ENCODE data around the gene CFAP46. TPM values are rescaled to one million over a fixed set of nuclear protein-coding genes. Genes with fewer than 3 reads are reported as not detected.

The CFAP46 gene
- total RNA-seq, 2 experiments from 2014 or later: 1.1 to 1.5 TPM

DNA sequence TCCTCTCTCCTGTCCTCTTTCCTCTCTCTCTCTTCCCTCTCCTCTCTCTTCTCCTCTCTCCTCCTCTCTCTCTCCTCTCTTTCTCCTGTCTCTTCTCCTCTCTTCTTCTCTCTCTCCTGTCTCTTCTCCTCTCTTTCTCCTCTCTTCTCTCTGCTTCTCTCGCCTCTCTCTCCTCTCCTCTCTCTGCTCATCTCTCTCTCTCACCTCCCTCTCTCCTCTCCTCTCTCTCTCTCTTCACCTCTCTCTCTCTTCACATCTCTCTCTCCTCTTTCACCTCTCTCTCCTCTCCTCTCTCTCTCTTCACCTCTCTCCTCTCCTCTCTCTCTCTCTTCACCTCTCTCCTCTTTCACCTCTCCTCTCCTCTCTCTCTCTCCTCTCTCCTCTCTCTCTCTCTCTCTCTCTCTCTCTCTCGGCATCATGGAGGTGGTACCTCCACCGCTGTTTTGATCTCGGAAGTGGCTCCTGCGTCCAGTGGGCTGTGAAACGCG is 30.1 kb downstream of the CFAP46 start:
- Mint-ChIP-seq H3K4me1 (peaks cover 2% of the 10 kb centered on the region), H3K27ac (no peak overlapping the region), H3K27me3 (peaks cover under 1% of the 10 kb centered on the region), H3K36me3 (no peaks in the 10 kb centered on the region), H3K4me3 (no peak overlapping the region), H3K9me3 (no peaks in the 10 kb centered on the region)
- no peak for DNase-seq

DNA sequence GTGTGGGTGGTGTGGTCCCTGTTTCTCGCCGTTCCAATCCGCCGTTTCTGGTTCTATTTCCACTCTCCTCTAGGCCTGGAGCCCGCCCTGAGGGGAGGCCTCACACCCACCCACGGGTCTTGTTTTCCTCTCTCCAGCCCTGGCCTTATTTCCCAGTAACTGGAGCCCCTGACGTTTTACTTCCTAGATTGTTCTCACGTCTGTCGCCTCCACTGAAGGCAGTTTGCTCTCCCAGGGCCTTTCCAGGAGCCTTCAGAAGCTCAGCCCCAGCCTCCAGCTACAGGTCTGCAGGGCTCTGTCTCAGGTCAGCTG is 30.6 kb downstream of the CFAP46 start:
- no peaks in the 10 kb centered on the region for H3K9me3 Mint-ChIP-seq
- no peak overlapping the region for H3K27ac Mint-ChIP-seq
- peaks cover 2% of the 10 kb centered on the region for H3K4me1 Mint-ChIP-seq
- H3K27me3 Mint-ChIP-seq: peaks cover 4% of the 10 kb centered on the region
- H3K4me3 Mint-ChIP-seq: no peak overlapping the region
- no peaks in the 10 kb centered on the region for H3K36me3 Mint-ChIP-seq
- DNase-seq: no peak

DNA sequence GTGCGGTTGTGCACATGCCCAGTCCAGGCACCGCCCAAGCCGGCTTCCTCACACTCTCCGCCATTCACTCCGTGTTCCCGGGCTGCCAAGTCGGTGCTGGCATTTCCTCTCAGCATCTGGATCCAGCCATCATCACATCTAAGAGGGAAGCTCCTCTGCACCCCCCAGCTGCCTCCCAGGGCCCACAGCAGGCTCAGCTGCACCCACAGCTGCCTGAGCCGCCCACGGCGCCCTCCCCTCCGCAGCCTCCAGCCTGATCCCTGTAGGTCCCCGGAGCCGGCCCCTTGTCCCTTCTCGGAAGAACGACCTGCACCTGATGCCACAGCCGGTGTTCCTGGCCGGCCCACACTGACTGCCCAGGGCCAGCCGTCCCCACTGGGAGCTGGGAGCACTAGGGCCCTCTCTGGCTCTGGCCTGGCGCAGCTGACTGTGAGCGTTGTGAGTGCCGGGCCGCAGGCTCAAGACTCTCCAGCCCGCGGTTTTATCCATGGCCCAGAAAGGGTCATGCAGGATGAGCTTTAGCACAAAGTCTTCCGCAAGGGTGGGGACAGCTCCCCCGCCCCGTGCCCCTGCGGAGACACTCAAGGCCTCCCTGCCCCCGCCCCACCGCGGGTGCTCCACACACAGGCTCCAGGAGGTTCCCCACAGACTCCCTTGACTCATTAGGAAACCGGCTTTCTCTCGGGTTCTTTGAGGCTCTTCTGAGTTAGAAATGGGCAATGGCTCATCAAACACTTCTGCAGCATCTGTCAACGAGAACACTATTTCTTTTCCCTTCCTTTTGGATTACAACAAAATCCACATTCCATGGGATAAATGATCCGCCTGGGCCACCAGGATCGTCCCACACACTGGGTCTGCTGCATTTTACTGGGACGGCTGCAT is 31.2 kb downstream of the CFAP46 start:
- no peak for DNase-seq
- no peak overlapping the region for H3K4me3 Mint-ChIP-seq
- peaks cover 2% of the 10 kb centered on the region for H3K4me1 Mint-ChIP-seq
- H3K9me3 Mint-ChIP-seq: no peaks in the 10 kb centered on the region
- H3K36me3 Mint-ChIP-seq: no peaks in the 10 kb centered on the region
- no peak overlapping the region for H3K27ac Mint-ChIP-seq
- H3K27me3 Mint-ChIP-seq: peaks cover 4% of the 10 kb centered on the region

DNA sequence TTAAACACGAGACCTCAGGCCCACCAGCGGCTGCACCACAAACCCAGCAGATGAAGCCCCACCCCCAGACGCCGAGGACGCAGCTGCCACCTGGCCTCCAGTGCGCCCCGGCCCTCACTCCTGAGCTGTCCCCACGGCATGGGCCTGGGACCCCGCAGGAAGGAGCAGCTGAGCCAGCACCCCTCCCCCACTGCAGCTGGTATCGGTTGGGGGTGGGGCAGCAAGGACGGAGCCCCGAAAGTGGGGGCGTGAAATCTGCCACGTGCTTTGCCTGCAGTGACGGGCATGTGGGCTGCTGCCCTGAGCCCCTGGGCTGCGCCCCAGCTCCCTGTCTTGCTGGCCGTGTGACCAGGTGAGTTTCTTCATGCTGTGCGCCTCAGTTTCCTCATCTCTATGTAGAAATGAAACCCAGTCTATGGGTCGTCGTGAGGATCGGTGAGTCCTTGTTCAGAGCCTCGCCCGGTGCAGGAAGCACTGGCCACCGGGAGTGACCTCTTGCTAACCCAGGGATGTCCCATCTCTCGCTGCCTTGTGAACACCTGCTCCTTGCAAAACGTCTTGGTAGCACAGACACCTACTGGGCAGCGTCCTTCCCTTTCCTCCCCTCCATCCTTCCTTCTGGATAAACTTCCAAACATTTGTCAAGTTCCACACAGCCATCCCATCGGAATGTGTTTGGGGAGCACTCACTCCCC is 32.0 kb downstream of the CFAP46 start:
- Mint-ChIP-seq H3K27me3 (peaks cover 4% of the 10 kb centered on the region), H3K4me1 (peaks cover 6% of the 10 kb centered on the region), H3K36me3 (no peaks in the 10 kb centered on the region), H3K27ac (no peak overlapping the region), H3K9me3 (no peaks in the 10 kb centered on the region), H3K4me3 (no peak overlapping the region)
- DNase-seq: no peak

DNA sequence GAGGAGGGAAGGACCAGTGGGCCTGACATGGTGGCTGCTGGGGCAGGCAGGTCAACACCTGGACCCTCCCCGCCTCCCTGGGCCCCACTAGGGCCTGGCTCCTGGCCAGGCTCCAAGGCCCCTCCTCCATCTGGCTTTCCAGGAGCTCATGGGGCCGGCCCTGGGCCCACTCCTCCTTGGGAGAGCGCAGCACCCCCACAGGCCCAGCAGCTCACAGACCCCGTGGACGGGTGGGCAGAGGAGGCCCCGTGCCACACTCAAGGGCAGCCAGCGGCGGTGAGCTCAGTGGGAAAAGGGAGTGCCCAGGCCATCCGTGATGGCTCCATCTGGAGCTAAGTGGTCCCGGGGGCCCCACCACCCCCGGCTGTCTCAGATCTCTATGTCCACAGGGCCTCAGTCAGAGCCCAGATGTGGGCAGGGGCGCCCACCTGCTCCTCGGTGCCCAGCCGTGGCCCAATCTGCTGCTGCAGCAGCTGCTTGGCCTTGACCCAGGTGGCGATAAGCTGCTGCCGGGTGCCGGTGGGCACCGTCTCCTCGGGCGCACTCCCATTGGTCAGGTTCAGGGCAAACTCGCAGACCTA is 32.8 kb downstream of the CFAP46 start:
- Mint-ChIP-seq H3K27ac (no peak overlapping the region), H3K9me3 (no peaks in the 10 kb centered on the region), H3K27me3 (peaks cover 4% of the 10 kb centered on the region), H3K4me3 (no peak overlapping the region), H3K4me1 (peaks cover 13% of the 10 kb centered on the region), H3K36me3 (no peaks in the 10 kb centered on the region)
- no peak for DNase-seq

DNA sequence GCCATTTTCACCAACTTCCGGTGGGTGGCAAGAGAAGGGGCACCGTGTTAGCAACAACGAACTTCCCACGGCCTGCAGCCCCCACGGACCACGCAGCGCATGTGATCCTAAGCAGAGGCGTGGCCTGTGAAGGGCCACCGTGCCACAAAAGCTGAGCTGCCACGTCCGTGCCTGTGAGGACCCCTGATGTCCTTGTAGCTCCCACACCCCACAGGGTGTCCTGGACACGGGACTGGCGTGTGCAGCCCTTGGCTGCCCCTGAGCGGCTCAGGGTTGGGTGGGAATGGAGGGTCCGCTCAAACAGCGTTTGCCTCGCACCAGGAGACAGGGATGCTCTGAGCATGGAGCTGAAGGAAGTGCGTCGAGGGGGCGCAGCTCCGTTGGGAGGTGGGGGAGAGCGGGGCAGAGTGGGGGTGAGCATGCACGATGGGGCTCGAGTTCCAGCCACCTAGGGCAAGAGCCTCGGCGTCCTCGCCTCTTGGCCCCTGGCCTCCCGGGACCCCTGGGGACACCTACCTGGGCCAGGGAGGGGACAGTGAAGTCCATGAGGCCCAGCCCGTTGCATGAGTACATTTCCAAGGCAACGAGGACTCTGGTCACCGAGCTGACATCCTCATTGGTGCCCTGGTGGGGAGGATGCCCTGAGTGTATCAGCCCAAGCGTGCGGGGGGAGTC is 33.6 kb downstream of the CFAP46 start:
- Mint-ChIP-seq H3K27me3 (peaks cover 4% of the 10 kb centered on the region), H3K4me1 (peaks cover 18% of the 10 kb centered on the region), H3K4me3 (no peak overlapping the region), H3K9me3 (no peaks in the 10 kb centered on the region), H3K36me3 (no peaks in the 10 kb centered on the region), H3K27ac (no peak overlapping the region)
- no peak for DNase-seq

DNA sequence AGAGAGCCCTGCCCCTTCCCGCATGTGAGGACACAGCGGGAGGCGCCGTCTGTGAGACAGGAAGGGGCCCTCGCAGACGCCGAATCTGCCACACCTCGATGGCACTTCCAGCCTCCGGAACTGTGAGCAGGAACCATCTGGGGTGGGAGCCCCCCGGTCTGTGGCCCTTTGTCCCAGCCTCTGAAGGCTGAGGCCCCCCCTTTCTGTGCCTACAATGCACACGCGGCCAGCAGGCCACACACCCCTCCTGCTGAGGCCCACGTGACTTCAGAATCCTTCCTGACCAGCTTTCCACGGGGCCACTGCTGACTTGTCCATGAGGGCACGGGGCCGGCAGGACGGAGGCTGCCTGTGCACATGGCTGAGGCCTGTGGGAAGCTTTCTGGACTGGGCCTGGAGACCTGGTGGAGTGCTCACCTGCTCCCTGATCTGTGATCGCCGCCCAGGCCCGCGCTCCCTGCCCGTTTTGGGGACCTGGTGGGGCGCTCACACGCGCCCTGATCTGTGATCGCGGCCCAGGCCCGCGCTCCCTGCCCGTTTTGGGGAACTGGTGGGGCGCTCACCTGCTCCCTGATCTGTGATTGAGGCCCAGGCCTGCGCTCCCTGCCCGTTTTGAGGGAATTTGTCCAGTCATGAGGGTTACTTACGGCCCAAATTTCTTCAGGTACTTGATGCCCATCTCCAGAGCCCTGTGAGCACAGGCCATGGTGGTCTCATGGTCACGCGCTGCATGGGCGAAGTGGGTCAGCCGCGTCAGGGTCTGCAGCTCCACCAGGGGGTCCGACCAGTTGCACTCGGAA is 34.3 kb downstream of the CFAP46 start:
- H3K4me3 Mint-ChIP-seq: no peak overlapping the region
- DNase-seq: no peak
- no peaks in the 10 kb centered on the region for H3K36me3 Mint-ChIP-seq
- no peaks in the 10 kb centered on the region for H3K9me3 Mint-ChIP-seq
- H3K4me1 Mint-ChIP-seq: peaks cover 18% of the 10 kb centered on the region
- H3K27ac Mint-ChIP-seq: no peak overlapping the region
- peaks cover 9% of the 10 kb centered on the region for H3K27me3 Mint-ChIP-seq

DNA sequence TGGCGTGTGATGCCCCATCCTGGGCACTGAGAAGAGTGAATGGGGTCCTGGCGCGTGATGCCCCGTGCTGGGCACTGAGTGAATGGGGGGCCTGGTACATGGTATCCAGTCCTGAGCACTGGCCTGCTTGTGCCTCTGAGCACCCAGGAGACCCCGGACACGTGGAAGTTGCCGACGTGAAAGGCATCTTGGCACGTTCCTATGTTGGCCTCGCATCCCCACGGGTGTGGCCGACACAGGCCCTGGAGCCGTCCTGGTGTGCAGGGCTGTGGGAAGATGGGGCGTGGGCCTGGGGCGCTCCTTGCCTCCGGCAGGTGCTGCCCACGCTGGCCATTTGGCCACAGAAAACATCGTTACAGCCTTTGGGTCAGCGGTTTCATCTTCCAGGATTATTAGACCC is 35.5 kb downstream of the CFAP46 start:
- Mint-ChIP-seq H3K27me3 (peaks cover 15% of the 10 kb centered on the region), H3K27ac (no peak overlapping the region), H3K36me3 (no peaks in the 10 kb centered on the region), H3K9me3 (no peaks in the 10 kb centered on the region), H3K4me1 (peaks cover 18% of the 10 kb centered on the region), H3K4me3 (no peak overlapping the region)
- no peak for DNase-seq

DNA sequence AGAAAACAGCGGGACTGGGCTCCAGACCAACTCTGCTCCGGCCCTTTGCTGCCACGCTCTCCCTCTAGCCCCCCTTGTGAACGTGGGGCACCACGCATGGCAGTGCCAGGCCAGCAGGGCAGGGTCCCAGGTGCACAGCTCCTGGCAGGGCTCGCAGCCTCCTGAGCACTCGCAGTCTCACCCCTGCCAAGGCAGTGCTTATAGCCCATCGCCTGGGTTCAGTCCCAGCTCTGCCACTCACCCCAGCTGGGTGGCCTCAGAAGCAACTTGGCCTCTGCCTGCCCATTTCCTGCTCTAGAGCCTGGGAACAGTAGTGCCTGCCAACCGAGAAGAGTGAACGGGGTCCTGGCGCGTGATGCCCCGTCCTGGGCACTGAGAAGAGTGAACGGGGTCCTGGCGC is 36.3 kb downstream of the CFAP46 start:
- H3K27me3 Mint-ChIP-seq: peaks cover 16% of the 10 kb centered on the region
- no peak for DNase-seq
- H3K4me3 Mint-ChIP-seq: no peak overlapping the region
- H3K9me3 Mint-ChIP-seq: peaks cover 4% of the 10 kb centered on the region
- peaks cover 17% of the 10 kb centered on the region for H3K4me1 Mint-ChIP-seq
- H3K36me3 Mint-ChIP-seq: no peaks in the 10 kb centered on the region
- H3K27ac Mint-ChIP-seq: no peak overlapping the region

DNA sequence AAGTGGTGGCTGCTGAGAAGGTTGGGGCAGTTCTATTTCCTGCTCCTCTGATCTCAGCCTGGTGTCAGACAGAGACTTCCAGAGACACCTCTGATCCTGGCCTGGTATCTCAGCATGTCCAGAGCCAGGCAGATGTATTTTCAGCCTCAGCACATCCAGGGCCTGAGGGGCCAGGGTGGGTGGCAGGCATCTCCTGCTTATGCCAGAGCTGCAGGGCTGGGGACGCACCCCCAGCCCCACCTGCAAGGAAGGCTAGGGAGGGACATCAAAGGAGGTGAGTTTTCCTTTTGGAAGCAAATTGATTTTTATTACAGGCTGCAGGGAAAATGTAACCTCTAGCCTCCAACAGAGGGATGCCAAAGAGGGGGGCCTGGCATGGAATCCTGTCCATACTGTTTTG is 36.7 kb downstream of the CFAP46 start:
- Mint-ChIP-seq H3K27ac (no peak overlapping the region), H3K27me3 (peaks cover 16% of the 10 kb centered on the region), H3K4me1 (peaks cover 17% of the 10 kb centered on the region), H3K9me3 (peaks cover 6% of the 10 kb centered on the region), H3K36me3 (no peaks in the 10 kb centered on the region), H3K4me3 (no peak overlapping the region)
- no peak for DNase-seq

DNA sequence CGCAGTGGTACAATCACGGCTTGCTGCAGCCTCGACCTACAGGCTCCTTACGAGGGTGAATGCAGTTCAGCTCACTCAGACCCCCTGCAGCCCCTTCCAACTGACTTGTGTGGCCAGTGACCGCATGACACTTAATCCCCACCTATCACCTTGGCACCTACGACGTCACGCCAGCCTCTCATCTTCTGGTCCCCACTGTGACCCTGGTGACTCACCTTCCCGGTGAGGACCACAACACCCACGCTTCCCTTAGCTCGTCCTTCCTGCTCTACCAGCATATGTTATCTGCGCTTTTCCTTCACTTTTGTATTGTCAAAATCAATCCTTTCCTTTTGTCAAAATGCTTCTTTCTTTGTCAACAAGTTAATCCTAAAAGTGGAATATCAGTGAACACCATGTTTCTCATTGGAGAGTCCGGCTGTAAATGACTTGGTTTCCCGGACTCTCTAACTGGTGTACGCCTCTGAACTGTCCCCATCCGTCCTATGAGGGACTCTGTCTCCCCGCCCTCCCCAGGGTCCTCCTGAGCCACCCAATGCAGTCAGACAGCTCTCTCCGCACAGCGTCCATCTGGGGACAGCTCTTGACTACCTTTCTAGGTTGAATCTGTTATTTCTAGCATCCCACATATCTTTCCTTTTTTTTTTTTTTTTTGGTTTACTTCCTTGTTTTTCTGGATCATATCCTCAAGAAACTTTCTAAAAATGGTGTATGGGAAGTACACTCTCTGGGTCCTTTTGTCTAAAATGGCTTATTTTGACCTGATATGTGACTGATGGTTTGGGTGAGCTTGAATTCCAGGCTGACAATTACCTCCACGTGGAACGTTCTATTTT is 37.3 kb downstream of the CFAP46 start:
- H3K9me3 Mint-ChIP-seq: peaks cover 6% of the 10 kb centered on the region
- no peaks in the 10 kb centered on the region for H3K36me3 Mint-ChIP-seq
- peak overlapping the region; percentile 4 for H3K27ac Mint-ChIP-seq
- peaks cover 17% of the 10 kb centered on the region for H3K4me1 Mint-ChIP-seq
- peak overlapping the region; percentile 2 for H3K4me3 Mint-ChIP-seq
- DNase-seq: peak; percentile 64
- H3K27me3 Mint-ChIP-seq: peaks cover 16% of the 10 kb centered on the region

DNA sequence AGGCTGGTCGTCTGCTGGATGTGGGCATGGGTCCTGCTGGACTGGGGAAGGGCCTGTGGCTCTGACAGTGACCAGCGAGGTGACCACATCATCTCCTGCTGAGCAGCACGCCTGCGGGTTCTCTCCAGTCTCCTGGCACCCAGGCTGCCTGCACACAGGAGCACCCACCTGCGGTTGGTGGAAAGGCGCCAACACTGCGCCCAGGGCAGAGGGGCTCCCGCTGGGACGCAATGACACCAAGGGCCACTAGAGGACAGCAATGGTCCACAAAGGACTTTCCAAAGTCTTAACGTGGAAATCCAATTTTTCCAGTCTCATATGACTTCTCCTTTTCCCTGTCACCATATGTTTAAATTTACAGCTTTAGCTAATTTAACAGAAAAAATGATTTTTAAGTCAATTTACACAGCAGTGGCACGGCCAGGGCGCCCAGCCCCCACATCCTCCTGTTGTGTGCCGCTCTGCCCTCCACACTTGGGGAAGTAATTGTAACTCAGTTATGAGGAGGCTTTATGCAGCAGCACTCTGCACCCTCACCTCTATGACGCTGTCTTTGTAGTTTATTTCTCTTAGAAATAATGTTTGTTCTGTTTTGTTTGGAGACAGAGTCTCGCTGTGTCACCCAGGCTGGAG is 38.1 kb downstream of the CFAP46 start:
- H3K4me1 Mint-ChIP-seq: peaks cover 17% of the 10 kb centered on the region
- peak overlapping the region; percentile 4 for H3K27ac Mint-ChIP-seq
- H3K9me3 Mint-ChIP-seq: peaks cover 6% of the 10 kb centered on the region
- no peaks in the 10 kb centered on the region for H3K36me3 Mint-ChIP-seq
- peak; percentile 42 for DNase-seq
- peaks cover 16% of the 10 kb centered on the region for H3K27me3 Mint-ChIP-seq
- peak overlapping the region; percentile 2 for H3K4me3 Mint-ChIP-seq

Data from activated naive CD8-positive, alpha-beta T cell treated with anti-CD3 and anti-CD28 coated beads for 36 hours (primary cell).